Fibroblast of lung (primary cell): ENCODE results near the gene RUNX1. TPM values are rescaled to one million over a fixed set of nuclear protein-coding genes. Genes with fewer than 3 reads are reported as not detected.

Experiments
- DNase-seq, 2 donors: peaks; one replicate each; pipeline versions ENCODE4 v3.0.0 to v3.0.0-alpha.2; 2010; ENCODE audit warnings: low read depth in 2 of 2
- H2AFZ ChIP-seq: 2 replicates; pipeline ENCODE4 v1.5.1; 2012; ENCODE audit warnings: low read length, control low read depth, inconsistent platforms
- H3K27ac ChIP-seq: 2 replicates; pipeline ENCODE4 v1.5.1; 2011; ENCODE audit warnings: low read length, control low read depth; ENCODE audit not compliant: insufficient read depth
- H3K27me3 ChIP-seq: 2 replicates; pipeline ENCODE4 v1.5.1; 2011; ENCODE audit warnings: mild to moderate bottlenecking, low read length; ENCODE audit not compliant: control insufficient read depth, insufficient read depth
- H3K36me3 ChIP-seq: 2 replicates; pipeline ENCODE4 v1.5.1; 2011; ENCODE audit warnings: low read length; ENCODE audit not compliant: control insufficient read depth, insufficient read depth
- H3K4me1 ChIP-seq: 2 replicates; pipeline ENCODE4 v1.5.1; 2011; ENCODE audit warnings: low read length; ENCODE audit not compliant: control insufficient read depth, insufficient read depth; ENCODE audit errors: extremely low read depth
- H3K4me2 ChIP-seq: 2 replicates; pipeline ENCODE4 v1.5.1; 2011; ENCODE audit warnings: low read length, control low read depth; ENCODE audit not compliant: insufficient read depth; ENCODE audit errors: extremely low read depth
- H3K4me3 ChIP-seq, 4 experiments: fragments of 200-600 bp in 1 of 4; sonication (generic) in 1 of 4; replicated peaks in 1 of 4; 2 replicates each; pipeline ENCODE4 v1.5.1; 2011 to 2016; ENCODE audit warnings: low read length in 4 of 4, low read depth in 3 of 4, mild to moderate bottlenecking in 3 of 4, control low read depth in 2 of 4, inconsistent platforms in 1 of 4, mixed read lengths in 1 of 4; ENCODE audit not compliant: insufficient read depth in 1 of 4; ENCODE audit errors: control extremely low read depth in 1 of 4
- H3K79me2 ChIP-seq: 2 replicates; pipeline ENCODE4 v1.5.1; 2012; ENCODE audit warnings: mild to moderate bottlenecking, low read length, inconsistent platforms; ENCODE audit not compliant: control insufficient read depth, insufficient read depth
- H3K9ac ChIP-seq: 2 replicates; pipeline ENCODE4 v1.5.1; 2011; ENCODE audit warnings: mild to moderate bottlenecking, low read length, control low read depth; ENCODE audit not compliant: insufficient read depth
- H3K9me3 ChIP-seq: 2 replicates; pipeline ENCODE4 v1.5.1; 2012; ENCODE audit warnings: low read depth, low read length; ENCODE audit not compliant: control insufficient read depth, insufficient read depth
- H4K20me1 ChIP-seq: 2 replicates; pipeline ENCODE4 v1.5.1; 2011; ENCODE audit warnings: low read length; ENCODE audit not compliant: control insufficient read depth, insufficient read depth; ENCODE audit errors: extremely low read depth
- EZH2 ChIP-seq: IDR thresholded peaks from 2 replicates; pipeline ENCODE4 v1.5.1; 2012; ENCODE audit warnings: low read length, control low read depth, mild to moderate bottlenecking; ENCODE audit errors: missing control alignments
- polyA plus RNA-seq, 2 donors: library from polyadenylated mRNA; depleted of rRNA in 1 of 2; stranded (reverse) in 1 of 2; unstranded in 1 of 2; fragments of >200 nt; gene quantifications; 2 replicates each; pipeline ENCODE4 v1.2.1, GENCODE V29; 2011 to 2012; ENCODE audit warnings: missing spikeins in 1 of 2
- total RNA-seq: library from RNA; depleted of rRNA; stranded (reverse); fragments of >200 nt; gene quantifications from 2 replicates; pipeline ENCODE4 v1.2.1, GENCODE V29; 2014
- TF ChIP-seq, protein P1 (sequence below), 2 donors: IDR thresholded peaks in 1 of 2; conservative IDR thresholded peaks in 1 of 2; 1 replicate in 1 of 2; 2 replicates in 1 of 2; pipeline ENCODE4 v1.5.1; 2011 to 2012; ENCODE audit warnings: low read length in 2 of 2, control low read depth in 1 of 2, inconsistent platforms in 1 of 2, low read depth in 1 of 2, mild to moderate bottlenecking in 1 of 2

Gene RUNX1
- total and polyA plus RNA-seq, 2 donors (not counting 1 experiment from before 2014, with no cell fraction given) = 23.1 to 41.6 TPM

DNA sequence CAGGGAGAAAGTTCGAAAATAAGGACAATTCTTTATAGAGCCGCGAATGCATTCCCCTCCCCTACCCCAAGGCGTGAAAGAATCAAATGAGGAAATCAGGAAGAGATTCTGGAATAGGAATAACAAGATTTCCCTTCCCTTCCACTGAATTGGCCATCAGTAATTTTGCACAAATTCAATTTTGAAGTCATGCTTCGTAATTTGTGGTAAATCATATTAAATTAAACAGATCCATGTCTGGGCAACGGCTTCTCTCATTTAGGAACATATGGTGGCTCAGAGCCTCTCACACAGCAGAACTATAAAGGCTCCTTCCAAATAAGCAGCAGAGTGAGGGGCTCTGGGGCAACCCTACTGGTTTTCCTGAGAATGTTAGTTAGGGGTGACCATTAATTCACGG, 227.4 kb downstream of the RUNX1 start:
- no peak for DNase-seq
- Histone ChIP-seq H3K79me2 (peaks cover 48% of the 10 kb centered on the region), H3K9me3 (no peaks in the 10 kb centered on the region), H3K4me3 (no peak overlapping the region), H4K20me1 (no peaks in the 10 kb centered on the region), H3K36me3 (peaks cover 25% of the 10 kb centered on the region), H3K4me1 (peaks cover 17% of the 10 kb centered on the region), H3K4me2 (no peak overlapping the region), H3K27me3 (no peaks in the 10 kb centered on the region), H3K27ac (no peak overlapping the region), H3K9ac (no peak overlapping the region), H2AFZ (no peak overlapping the region)
- TF ChIP-seq, protein P1, sequence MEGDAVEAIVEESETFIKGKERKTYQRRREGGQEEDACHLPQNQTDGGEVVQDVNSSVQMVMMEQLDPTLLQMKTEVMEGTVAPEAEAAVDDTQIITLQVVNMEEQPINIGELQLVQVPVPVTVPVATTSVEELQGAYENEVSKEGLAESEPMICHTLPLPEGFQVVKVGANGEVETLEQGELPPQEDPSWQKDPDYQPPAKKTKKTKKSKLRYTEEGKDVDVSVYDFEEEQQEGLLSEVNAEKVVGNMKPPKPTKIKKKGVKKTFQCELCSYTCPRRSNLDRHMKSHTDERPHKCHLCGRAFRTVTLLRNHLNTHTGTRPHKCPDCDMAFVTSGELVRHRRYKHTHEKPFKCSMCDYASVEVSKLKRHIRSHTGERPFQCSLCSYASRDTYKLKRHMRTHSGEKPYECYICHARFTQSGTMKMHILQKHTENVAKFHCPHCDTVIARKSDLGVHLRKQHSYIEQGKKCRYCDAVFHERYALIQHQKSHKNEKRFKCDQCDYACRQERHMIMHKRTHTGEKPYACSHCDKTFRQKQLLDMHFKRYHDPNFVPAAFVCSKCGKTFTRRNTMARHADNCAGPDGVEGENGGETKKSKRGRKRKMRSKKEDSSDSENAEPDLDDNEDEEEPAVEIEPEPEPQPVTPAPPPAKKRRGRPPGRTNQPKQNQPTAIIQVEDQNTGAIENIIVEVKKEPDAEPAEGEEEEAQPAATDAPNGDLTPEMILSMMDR (conservative IDR thresholded peaks at IDR 0.05 in 1 of 2, IDR thresholded peaks at IDR 0.05 in 1 of 2; ENCODE audit: low read depth in 1 of 2, low read length in 2 of 2) = no peak
- TF ChIP-seq EZH2 = no peak

DNA sequence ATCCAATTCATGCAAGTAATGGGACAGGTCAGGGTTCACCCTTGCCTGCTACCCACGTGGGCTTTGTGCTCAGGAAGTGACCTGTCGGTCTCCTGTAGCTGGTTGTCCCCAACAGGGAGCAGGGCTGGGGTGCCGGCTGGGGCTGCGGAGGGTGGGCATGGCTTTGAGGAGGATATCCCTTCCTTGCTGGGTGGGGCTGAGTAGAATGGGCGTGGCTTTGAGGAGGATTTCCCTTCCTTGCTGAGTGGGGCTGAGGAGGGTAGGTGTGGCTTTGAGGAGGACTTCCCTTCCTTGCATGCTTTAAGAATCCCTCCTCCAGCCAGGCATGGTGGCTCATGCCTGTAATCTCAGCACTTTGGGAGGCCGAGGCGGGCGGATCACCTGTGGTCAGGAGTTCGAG, 229.1 kb downstream of the RUNX1 start:
- Histone ChIP-seq H4K20me1 (no peaks in the 10 kb centered on the region), H3K79me2 (peaks cover 44% of the 10 kb centered on the region), H3K4me1 (peaks cover 28% of the 10 kb centered on the region), H3K27ac (no peak overlapping the region), H3K36me3 (peaks cover 21% of the 10 kb centered on the region), H3K27me3 (no peaks in the 10 kb centered on the region), H3K9me3 (no peaks in the 10 kb centered on the region), H3K4me3 (no peak overlapping the region), H3K4me2 (no peak overlapping the region), H3K9ac (no peak overlapping the region), H2AFZ (no peak overlapping the region)
- no peak for DNase-seq
- TF ChIP-seq, protein P1 (conservative IDR thresholded peaks at IDR 0.05 in 1 of 2, IDR thresholded peaks at IDR 0.05 in 1 of 2; ENCODE audit: low read depth in 1 of 2, low read length in 2 of 2) = no peak
- no peak for TF ChIP-seq EZH2

DNA sequence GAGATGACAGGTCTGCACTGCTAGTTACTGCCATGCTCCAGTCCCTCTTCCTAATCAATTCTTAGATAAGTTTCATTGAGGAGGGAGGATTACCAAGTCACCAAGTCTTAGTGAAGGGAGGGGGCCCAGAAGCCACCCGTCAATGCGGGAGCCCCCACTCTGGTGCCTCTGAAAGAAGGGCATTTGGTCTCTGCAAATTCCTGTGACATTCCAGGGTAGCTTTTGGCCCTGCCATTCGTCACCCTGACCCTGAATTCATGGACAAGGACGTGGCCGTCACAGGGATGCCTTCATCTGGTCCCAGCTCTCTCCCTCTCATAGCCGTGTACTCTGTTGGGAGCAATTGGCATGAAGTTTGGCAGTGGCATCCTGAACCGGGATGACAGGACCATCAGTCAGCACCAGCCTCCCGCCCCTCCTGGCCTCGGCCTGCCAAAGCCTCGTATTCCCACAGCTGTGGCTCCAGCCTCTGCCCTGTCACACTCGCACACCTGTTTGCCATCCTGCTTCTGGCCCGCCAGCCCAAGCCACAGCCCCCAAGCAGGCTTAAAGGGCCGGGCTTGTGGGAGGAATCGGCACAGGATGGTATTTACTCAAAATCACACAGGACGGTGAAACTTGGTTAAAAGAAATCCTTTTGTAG, 229.6 kb downstream of the RUNX1 start:
- no peaks in the 10 kb centered on the region for H4K20me1 ChIP-seq

More for the DNA sequence above, 229.6 kb downstream of the RUNX1 start:
- Histone ChIP-seq H3K27ac (peak overlapping the region; percentile 22), H3K4me2 (no peak overlapping the region), H2AFZ (no peak overlapping the region), H3K4me1 (peaks cover 31% of the 10 kb centered on the region), H3K79me2 (peaks cover 44% of the 10 kb centered on the region), H3K27me3 (no peaks in the 10 kb centered on the region), H3K4me3 (no peak overlapping the region), H3K36me3 (peaks cover 20% of the 10 kb centered on the region), H3K9ac (no peak overlapping the region), H3K9me3 (no peaks in the 10 kb centered on the region)
- DNase-seq = no peak
- no peak for TF ChIP-seq EZH2
- TF ChIP-seq, protein P1 (conservative IDR thresholded peaks at IDR 0.05 in 1 of 2, IDR thresholded peaks at IDR 0.05 in 1 of 2; ENCODE audit: low read depth in 1 of 2, low read length in 2 of 2) = no peak
